Measurements from ENCODE around the gene GFY. TPM values are rescaled to one million over a fixed set of nuclear protein-coding genes. Genes with fewer than 3 reads are reported as not detected.

The GFY gene
- total and polyA plus RNA-seq, 10 of the 15 experiments (the other 5 are each of a cell fraction or from before 2014, with no cell fraction given) = 0.05 TPM; not detected in 9

GRCh38 chr19:49378512-49378911 lies 46.7 kb upstream of the GFY start:
- CTCF ChIA-PET = interaction anchor here (1.9 kb wide), 1 partner anchor 73 kb away, joined by 8 read pairs; no protein-coding TSS in a partner anchor
- no peak for FAIRE-seq
- TF ChIP-seq FOXK2 (IDR thresholded peaks at IDR 0.05) = no peak
- no peak for TF ChIP-seq REST (IDR thresholded peaks at IDR 0.05; ENCODE audit: low read depth, low read length)
- no peak for TF ChIP-seq PBX3 (IDR thresholded peaks at IDR 0.05; ENCODE audit: insufficient replicate concordance, low read depth, low read length)
- no peak for TF ChIP-seq ZBED1 (IDR thresholded peaks at IDR 0.05; ENCODE audit: borderline replicate concordance)
- TF ChIP-seq ZNF274 (IDR thresholded peaks at IDR 0.05; ENCODE audit: insufficient read depth, insufficient read length) = no peak
- TF ChIP-seq POLR2AphosphoS5 (IDR thresholded peaks at IDR 0.05; ENCODE audit: low read length) = no peak
- TF ChIP-seq SMAD5 (IDR thresholded peaks at IDR 0.05; ENCODE audit: low read depth) = no peak
- TF ChIP-seq RBBP5 (conservative IDR thresholded peaks at IDR 0.05) = no peak
- no peak for TF ChIP-seq IRF5 (IDR thresholded peaks at IDR 0.05; ENCODE audit: borderline replicate concordance)
- TF ChIP-seq LARP7 (IDR thresholded peaks at IDR 0.05) = no peak
- TF ChIP-seq NKRF (conservative IDR thresholded peaks at IDR 0.05) = no peak
- no peak for TF ChIP-seq MTA2 (IDR thresholded peaks at IDR 0.05; ENCODE audit: low read depth)
- TF ChIP-seq JUND (IDR thresholded peaks at IDR 0.05; ENCODE audit: low read depth, low read length) = no peak
- no peak for TF ChIP-seq RUNX3 (IDR thresholded peaks at IDR 0.05; ENCODE audit: low read length)
- TF ChIP-seq PML (IDR thresholded peaks at IDR 0.05; ENCODE audit: low read length) = no peak
- TF ChIP-seq RFX5 (IDR thresholded peaks at IDR 0.05; ENCODE audit: low read depth, low read length) = no peak
- no peak for TF ChIP-seq BRCA1 (IDR thresholded peaks at IDR 0.05; ENCODE audit: low read depth, low read length)
- TF ChIP-seq NFXL1 (IDR thresholded peaks at IDR 0.05; ENCODE audit: borderline replicate concordance) = no peak
- TF ChIP-seq CHD1 (IDR thresholded peaks at IDR 0.05; ENCODE audit: low read depth, low read length) = no peak

More at GRCh38 chr19:49378512-49378911, 46.7 kb upstream of the GFY start:
- RAD21 ChIA-PET (ENCODE audit: unreplicated experiment) = interaction anchor here (1.5 kb wide), 1 partner anchor 38 kb away, joined by 8 read pairs; no protein-coding TSS in a partner anchor
- H2AFZ ChIP-seq (ENCODE audit: control insufficient read depth, low read depth, low read length) = no peak overlapping the region
- H3K9me3 ChIP-seq (replicated peaks; ENCODE audit: control insufficient read depth, insufficient read depth, low read length) = no peaks in the 10 kb centered on the region
- H3K4me1 ChIP-seq (ENCODE audit: control insufficient read depth, insufficient read depth, low read length) = no peaks in the 10 kb centered on the region
- no peak overlapping the region for H3K4me3 ChIP-seq
- POLR2A ChIA-PET = interaction anchor here (0.6 to 1.0 kb wide), 2 partner anchors 13 to 296 kb away, joined by 3 to 5 read pairs; no protein-coding TSS in a partner anchor
- no peak overlapping the region for H3K9ac ChIP-seq (ENCODE audit: control insufficient read depth, insufficient read depth, low read length)
- BruUV-seq (replicated peaks) = no TSS peak
- ATAC-seq = no peak
- intact Hi-C loops (cut with micrococcal nuclease; ENCODE audit: unreplicated experiment) (no loop called here), in situ Hi-C loops (cut with MboI) (no loop called here)
- no peaks in the 10 kb centered on the region for H3K36me3 ChIP-seq (ENCODE audit: control insufficient read depth in 2 of 2, insufficient read depth in 2 of 2, low read length in 1 of 2)
- H3K27me3 ChIP-seq (replicated peaks in 1 of 2; ENCODE audit: control insufficient read depth in 2 of 2, insufficient read depth in 2 of 2, low read length in 1 of 2) = no peaks in the 10 kb centered on the region; a peak in 1 of 4 replicates
- SMC1A ChIA-PET (ENCODE audit: uncharacterized antibody, unreplicated experiment) = interaction anchor here (1.3 kb wide), 1 partner anchor 30 kb away, joined by 3 read pairs; no protein-coding TSS in a partner anchor
- no peak overlapping the region for H3K4me2 ChIP-seq (ENCODE audit: control insufficient read depth, insufficient read depth)
- WGBS (ENCODE audit: insufficient coverage, insufficient replicate concordance, low lambda C conversion rate, missing lambda C conversion rate) = 61% methylated on average over 3 of the region's 3 CpGs
- H3K27ac ChIP-seq (ENCODE audit: control insufficient read depth, insufficient read depth) = no peak overlapping the region
- H4K20me1 ChIP-seq (ENCODE audit: control insufficient read depth, insufficient read depth) = no peaks in the 10 kb centered on the region
- no peaks in the 10 kb centered on the region for H3K79me2 ChIP-seq (ENCODE audit: control insufficient read depth, insufficient read depth, low read length)
- no peak for DNase-seq (ENCODE audit: low read depth, low spot score)

All from GM12878 (cell line).